GM18861 (cell line): ENCODE results near the gene PLS3.
"Not testable (repeated sequence)": the region's sequence is repeated elsewhere in the genome, so short reads cannot be mapped to it uniquely, and the experiment has no call there.

ENCODE experiments used
- ATAC-seq: cut with Tn5 transposase; IDR thresholded peaks from one replicate; pipeline ENCODE4 v1.9.1; 2021; ENCODE audit not compliant: unreplicated experiment

The PLS3 gene

GRCh38 chrX:115560978-115561604, at the start of gene PLS3:
PLS3 (plus strand) TSS chrX:115561174; CDS start chrX:115610251, 49,077 bp downstream.
- no peak for ATAC-seq

GRCh38 chrX:115518113-115518512, 42.9 kb upstream of the PLS3 start:
- no peak for ATAC-seq

DNA sequence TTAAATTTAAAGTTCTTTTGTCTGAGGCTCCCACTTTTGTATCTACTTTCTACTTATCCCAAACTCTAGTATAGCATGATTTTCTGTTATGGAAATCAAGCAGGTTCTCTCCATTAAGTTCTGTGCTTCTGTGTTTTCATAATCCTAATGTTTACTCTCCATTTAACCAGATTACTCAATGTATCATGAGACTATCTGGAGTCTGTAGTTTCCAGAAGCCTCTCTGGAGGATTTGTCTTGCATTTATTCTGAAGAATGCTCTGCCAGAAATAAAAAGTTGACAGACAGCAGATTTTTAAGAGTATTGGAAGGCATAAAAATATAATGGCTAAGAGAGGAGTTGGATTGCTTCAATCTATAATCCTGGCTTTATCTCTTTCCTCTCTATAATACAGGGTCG, 39.2 kb upstream of the PLS3 start:
- no peak for ATAC-seq

DNA sequence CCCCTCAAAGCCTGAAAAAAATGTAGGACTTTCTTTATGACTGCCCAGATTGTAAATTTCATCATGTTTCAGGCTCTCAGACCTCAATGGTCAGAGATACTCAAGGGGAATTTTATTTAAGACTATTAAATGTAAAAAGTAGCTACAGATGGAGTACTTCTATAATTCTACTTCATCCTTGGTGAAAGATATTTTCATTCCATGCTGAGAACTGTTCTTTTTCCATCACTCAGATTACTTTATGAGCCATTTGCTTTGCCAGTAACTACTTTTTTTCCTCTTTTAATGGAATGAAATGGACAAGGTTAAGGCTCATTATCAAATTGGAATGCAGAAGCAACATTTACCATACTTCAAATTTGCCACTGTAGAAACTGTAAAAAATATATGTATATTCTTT, 38.0 kb upstream of the PLS3 start:
- ATAC-seq, result no peak

DNA sequence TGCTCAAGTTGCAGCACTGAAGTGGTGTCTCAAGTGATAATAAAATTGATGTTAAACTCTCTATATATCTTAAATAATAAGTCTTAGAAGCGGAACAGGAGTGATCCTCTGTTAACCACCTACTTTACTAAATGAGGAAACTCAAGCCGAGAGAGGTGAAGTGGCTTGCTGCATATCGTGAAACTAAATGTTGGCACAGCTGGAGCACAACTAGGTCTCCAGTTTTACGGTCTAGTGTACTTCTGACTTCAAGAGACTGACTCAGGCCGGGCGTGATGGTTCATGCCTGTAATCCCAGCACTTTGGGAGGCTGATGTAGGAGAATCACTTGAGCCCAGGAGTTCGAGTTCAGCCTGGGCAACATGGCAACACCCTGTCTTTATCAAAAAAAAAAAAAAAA, 35.5 kb upstream of the PLS3 start:
- no peak for ATAC-seq

GRCh38 chrX:115531818-115532403, 29.1 kb upstream of the PLS3 start:
- ATAC-seq, result no peak

- no peak for ATAC-seq
These were observed 27.5 kb upstream of the PLS3 start for GRCh38 chrX:115533485-115533884.

DNA sequence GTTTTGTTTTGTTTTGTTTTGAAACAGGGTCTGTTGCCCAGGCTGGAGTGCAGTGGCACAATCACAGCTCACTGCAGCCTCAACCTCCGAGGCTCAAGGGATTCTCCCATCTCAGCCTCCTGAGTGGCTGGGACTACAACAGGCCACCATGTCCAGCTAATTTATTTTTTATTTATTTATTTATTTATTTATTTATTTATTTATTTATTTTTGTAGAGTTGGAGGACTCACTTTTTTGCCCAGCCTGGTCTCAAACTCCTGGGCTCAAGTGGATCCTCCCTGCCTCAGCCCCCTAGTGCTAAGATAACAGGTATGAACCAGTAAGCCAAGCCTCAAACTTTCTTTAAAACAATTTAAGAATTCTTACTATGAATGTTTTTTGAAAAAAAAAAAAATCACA, 26.6 kb upstream of the PLS3 start:
- no peak for ATAC-seq

DNA sequence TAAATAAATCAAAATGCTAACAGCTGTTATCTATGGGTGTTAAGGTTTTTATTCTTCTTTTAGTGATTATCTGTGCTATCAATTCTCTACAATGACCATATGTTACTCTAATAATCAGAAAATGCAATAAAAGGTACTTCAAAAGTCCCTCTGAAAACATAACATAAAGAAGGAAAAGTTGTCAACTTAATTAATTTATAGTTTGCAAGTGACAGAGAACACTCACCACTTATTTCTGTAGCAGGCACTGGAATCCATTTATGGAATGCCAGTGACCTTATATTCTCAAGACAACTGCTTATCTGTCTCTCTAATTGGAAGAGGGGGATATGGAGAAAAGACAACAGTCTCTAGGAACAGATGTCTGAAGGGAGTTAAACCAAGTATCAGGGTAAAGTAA, 25.6 kb upstream of the PLS3 start:
- no peak for ATAC-seq

- no peak for ATAC-seq
These were observed 25.1 kb upstream of the PLS3 start for GRCh38 chrX:115535844-115536243.

GRCh38 chrX:115539841-115540240, 21.1 kb upstream of the PLS3 start:
- no peak for ATAC-seq

GRCh38 chrX:115541045-115541444, 19.9 kb upstream of the PLS3 start:
- ATAC-seq, result not testable (repeated sequence)

DNA sequence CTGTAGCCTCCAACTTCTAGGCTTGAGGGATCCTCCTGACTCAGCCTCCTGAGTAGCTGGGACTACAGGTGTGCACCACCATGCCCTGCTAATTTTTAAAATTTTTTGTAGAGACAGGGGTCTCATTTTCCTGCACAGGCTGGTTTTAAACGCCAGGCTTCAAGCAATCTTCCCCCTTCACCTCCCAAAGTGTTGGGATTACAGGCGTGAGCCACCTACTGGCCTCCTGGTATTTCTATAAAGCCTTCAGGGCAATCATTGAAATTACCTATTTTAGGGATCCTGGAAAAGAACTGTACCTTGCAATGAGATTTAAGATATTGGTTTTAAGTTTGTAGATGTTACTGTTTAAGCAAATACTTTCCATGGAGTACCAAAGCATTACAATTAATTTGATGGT, 13.5 kb upstream of the PLS3 start:
- ATAC-seq, result no peak

- ATAC-seq, result no peak
These were observed 12.0 kb upstream of the PLS3 start for GRCh38 chrX:115549008-115549407.

DNA sequence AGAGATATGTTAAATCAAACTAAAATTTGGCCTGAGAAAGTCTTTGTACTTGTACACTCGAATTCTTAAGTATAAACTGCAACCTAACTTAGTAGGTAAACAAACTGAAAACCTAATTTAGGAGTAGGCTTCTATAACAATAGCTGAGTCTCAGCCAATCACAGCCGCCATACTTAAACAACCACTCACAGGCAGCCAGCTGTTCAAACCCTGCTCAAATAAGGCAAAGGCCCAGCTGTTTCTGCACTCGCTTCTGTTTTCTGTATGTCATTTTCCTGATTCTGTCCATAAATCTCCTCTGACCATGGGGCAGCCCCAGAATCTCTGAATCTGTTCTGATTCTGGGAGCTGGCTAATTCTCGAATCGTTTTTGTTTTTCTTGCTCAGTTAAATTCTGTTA, 7.8 kb upstream of the PLS3 start:
- ATAC-seq, result no peak

DNA sequence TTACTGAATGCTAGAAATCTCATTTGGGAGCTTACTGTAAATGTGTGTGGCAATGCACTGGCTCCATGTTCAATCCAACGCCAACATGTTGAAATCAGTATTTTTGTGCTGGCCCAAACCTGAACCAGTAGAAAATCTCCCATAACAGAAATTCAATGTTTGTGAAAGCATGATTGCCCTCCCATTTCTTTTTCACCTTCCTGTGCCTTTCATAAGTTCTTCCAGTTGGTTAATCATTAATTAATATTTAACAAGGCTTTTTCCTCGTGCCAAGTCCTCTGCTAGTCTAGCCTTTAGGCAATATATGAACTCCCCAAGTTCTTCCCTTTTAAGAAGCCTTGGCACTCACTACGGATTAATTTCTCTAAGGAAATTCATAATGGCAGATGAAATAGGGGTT, 1.3 kb upstream of the PLS3 start:
- ATAC-seq, result no peak

DNA sequence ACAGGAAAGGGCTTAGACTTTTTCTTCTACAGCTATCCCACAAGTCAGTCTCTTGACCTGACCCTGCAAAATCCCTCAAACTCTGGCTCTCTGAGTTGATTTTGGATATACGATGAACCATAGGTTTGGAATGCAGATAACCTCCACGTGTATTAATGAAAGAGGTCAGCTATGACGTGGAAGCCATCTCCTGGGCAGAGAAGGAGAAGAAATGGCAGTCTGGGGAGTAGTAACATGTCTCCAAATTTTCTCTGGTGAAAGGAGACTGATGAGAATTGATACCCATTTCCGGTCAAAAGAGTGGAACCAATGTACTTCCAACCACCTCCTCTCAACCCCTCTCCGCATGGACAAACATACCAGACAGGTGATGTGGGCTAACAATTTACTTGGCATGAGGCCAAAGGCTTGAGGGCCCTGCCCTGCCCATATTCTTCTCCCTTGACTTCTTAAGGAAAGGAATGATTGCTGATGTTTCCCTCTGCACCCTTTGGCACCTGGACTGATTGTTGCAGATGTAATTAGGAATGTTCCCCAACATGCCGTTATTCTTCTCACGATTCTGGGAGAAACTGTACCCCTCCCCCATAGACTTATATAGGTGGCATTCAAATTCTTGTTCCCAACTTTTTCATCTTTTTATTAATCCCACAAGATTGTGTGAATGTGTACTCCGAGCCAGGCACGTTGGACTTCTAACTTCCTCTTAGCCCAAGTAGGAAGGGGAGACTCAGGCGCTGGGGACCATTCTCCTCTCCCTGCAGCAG, 580 bp upstream of the PLS3 start:
- ATAC-seq, result no peak

DNA sequence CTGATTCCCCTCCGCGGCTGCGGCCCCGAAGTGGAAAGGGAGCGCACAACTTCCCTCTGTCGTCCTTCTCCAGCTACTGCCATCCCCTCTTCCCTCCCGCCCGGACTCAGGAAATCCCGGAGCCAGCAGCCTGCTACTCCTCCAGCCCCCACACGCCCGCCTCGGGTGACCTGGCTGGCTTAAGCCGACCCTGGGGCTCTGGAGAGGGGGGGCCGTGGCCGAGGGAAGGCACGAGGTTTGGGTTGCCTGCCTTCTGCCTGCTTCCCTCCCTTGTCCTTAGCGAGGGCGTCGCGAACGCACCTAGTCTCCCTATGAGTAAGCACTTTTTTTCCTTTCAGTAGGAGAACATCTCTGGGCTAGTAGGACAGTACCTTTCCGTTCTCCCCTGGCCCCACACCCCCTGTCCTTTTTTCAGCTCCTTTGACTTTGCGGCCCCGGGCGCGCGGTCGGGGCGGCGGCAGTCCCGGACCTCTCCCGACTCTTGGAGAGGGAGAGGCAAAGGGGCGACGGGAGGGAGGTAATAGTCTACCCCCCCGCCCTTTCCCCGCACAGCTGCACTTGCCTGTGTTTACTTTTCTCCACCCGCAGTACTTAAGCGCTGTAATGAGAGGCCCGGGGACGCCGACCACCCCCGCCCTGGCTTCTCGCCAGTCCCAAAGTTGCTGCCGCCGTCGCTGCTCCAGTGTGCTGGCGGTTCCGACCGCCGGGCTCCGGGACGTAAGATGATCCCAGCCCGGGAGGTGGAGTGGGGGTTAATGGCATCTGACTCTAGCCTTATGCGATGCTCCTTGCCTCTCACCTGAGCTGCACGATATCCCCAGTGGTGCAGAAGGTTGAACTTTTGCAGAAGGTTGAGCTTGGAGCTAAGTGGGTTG, 868 bp downstream of the PLS3 start:
- no peak for ATAC-seq

DNA sequence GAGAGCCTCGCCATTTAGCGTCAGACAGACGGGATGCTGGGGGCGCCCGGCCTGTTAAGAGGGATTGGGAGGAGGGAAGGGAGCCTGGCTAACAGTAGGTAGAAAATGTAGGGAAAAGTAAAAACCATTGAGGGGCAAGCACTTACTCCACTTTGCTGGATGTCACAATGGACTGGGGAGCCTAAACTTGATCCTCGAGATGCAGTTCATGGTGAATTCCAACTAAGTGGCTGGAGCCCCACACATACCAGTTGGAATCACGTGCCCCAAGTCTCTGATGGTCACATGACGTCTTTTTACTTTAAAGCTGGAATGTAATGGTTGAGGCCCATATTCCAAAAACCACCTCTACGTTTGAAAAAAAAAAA, 1.5 kb downstream of the PLS3 start:
- ATAC-seq, result no peak

- ATAC-seq, result no peak
These were observed 2.7 kb downstream of the PLS3 start for GRCh38 chrX:115563633-115564162.

- no peak for ATAC-seq
These were observed 3.3 kb downstream of the PLS3 start for GRCh38 chrX:115564243-115564642.
